Activated CD4-positive, alpha-beta T cell treated with anti-CD3 and anti-CD28 coated beads, Interleukin-10, Interleukin-2, amounts not matched to agents 100 ng/mL and 50 ng/mL, durations not matched to agents 16 hours and 8 hours (primary cell): ENCODE results near the gene ABHD12B.
"Not testable (repeated sequence)": the region's sequence is repeated elsewhere in the genome, so short reads cannot be mapped to it uniquely, and the experiment has no call there.

Source experiments
- DNase-seq: peaks from one replicate; pipeline ENCODE4 v3.0.0-alpha.2; 2020

ABHD12B gene

GRCh38 chr14:50839691-50840090 is 32.2 kb upstream of the ABHD12B start:
- no peak for DNase-seq

GRCh38 chr14:50844391-50844790 is 27.5 kb upstream of the ABHD12B start:
- DNase-seq: no peak

GRCh38 chr14:50845166-50845565 is 26.7 kb upstream of the ABHD12B start:
- no peak for DNase-seq

- no peak for DNase-seq
Observed at GRCh38 chr14:50846226-50846880, 25.5 kb upstream of the ABHD12B start.

GRCh38 chr14:50853891-50854290 is 18.0 kb upstream of the ABHD12B start:
- no peak for DNase-seq

- DNase-seq: no peak
Observed at GRCh38 chr14:50854521-50854920, 17.3 kb upstream of the ABHD12B start.

- no peak for DNase-seq
Observed at GRCh38 chr14:50855558-50855957, 16.3 kb upstream of the ABHD12B start.

GRCh38 chr14:50856660-50857059 is 15.2 kb upstream of the ABHD12B start:
- no peak for DNase-seq

- no peak for DNase-seq
Observed at GRCh38 chr14:50859296-50859624, 12.6 kb upstream of the ABHD12B start.

GRCh38 chr14:50860478-50861086 is 11.3 kb upstream of the ABHD12B start:
- DNase-seq: peak; percentile 88

GRCh38 chr14:50862036-50862570 is 9.8 kb upstream of the ABHD12B start:
- DNase-seq: no peak

- no peak for DNase-seq
Observed at GRCh38 chr14:50864237-50864636, 7.6 kb upstream of the ABHD12B start.

- DNase-seq: no peak
Observed at GRCh38 chr14:50864946-50865345, 6.9 kb upstream of the ABHD12B start.

- DNase-seq: no peak
Observed at GRCh38 chr14:50865391-50866076, 6.3 kb upstream of the ABHD12B start.

GRCh38 chr14:50871228-50871627 is 625 bp upstream of the ABHD12B start:
- DNase-seq: no peak

GRCh38 chr14:50874757-50875156 is 2.9 kb downstream of the ABHD12B start:
- no peak for DNase-seq

GRCh38 chr14:50875359-50876070 is 3.7 kb downstream of the ABHD12B start:
- DNase-seq: peak; percentile 86

GRCh38 chr14:50882932-50883826 is 11.3 kb downstream of the ABHD12B start:
- DNase-seq: no peak

GRCh38 chr14:50883827-50884197 is 12.0 kb downstream of the ABHD12B start:
- DNase-seq: no peak

GRCh38 chr14:50887476-50887875 is 15.6 kb downstream of the ABHD12B start:
- DNase-seq: no peak

GRCh38 chr14:50892255-50892654 is 20.4 kb downstream of the ABHD12B start:
- DNase-seq: no peak

- DNase-seq: not testable (repeated sequence)
Observed at GRCh38 chr14:50896421-50896820, 24.6 kb downstream of the ABHD12B start.
